Upper lobe of right lung (tissue), 1 donor: ENCODE data around the gene PDCD4. TPM values are rescaled to one million over a fixed set of nuclear protein-coding genes. Genes with fewer than 3 reads are reported as not detected.

Experiments used
- ATAC-seq: fragments of 200-7000 bp; cut with Tn5 transposase; one replicate; pipeline ENCODE4 v1.9.1; 2020; ENCODE audit warnings: mild to moderate bottlenecking, moderate library complexity
- DNase-seq: peaks from one replicate; pipeline ENCODE4 v3.0.0-alpha.2; 2020
- H3K27ac ChIP-seq: fragments of 200-600 bp; one replicate; pipeline ENCODE4 v1.8.0; 2022
- H3K27me3 ChIP-seq: fragments of 200-600 bp; one replicate; pipeline ENCODE4 v1.8.0; 2022; ENCODE audit warnings: mild to moderate bottlenecking
- H3K36me3 ChIP-seq: fragments of 200-600 bp; one replicate; pipeline ENCODE4 v1.8.0; 2022
- H3K4me1 ChIP-seq: fragments of 200-600 bp; one replicate; pipeline ENCODE4 v1.8.0; 2022
- H3K4me3 ChIP-seq: fragments of 200-600 bp; one replicate; pipeline ENCODE4 v1.8.0; 2022; ENCODE audit warnings: mild to moderate bottlenecking
- H3K9me3 ChIP-seq: fragments of 200-600 bp; one replicate; pipeline ENCODE4 v1.8.0; 2022
- CTCF ChIP-seq: fragments of 200-600 bp; IDR thresholded peaks from one replicate; pipeline ENCODE4 v1.8.0; 2022; ENCODE audit warnings: antibody characterized with exemption
- intact Hi-C: fragments of 100-400 bp; cut with DNase I; formaldehyde crosslinking; loops from one replicate; pipeline ENCODE4 v1.11.0; 2022
- total RNA-seq: library from RNA; stranded (reverse); fragmentation: NEBNext Ultra II Directional; extraction: Animal tissue kit (Norgen Biotek cat#: 25700); gene quantifications from one replicate; pipeline ENCODE4 v1.2.1, GENCODE V29; 2021
- donor health status: DM: no; HTN: yes; CAD: no; lungs with severe emphysema.

PDCD4 gene
- total RNA-seq, 1 donor from 2014 or later = 48.6 TPM

- Histone ChIP-seq H3K9me3 (no peaks in the 10 kb centered on the region), H3K4me3 (peak overlapping the region; percentile 89), H3K36me3 (peaks cover 9% of the 10 kb centered on the region), H3K27ac (no peak overlapping the region), H3K27me3 (no peaks in the 10 kb centered on the region), H3K4me1 (peaks cover 21% of the 10 kb centered on the region)
- DNase-seq (no peak), ATAC-seq (no peak)
- no peak for TF ChIP-seq CTCF
- intact Hi-C loops = no loop called here
Measured at GRCh38 chr10:110873951-110874350, 2.2 kb downstream of the PDCD4 start.

- Histone ChIP-seq H3K4me1 (peaks cover 14% of the 10 kb centered on the region), H3K36me3 (peaks cover 14% of the 10 kb centered on the region), H3K9me3 (no peaks in the 10 kb centered on the region), H3K4me3 (no peak overlapping the region), H3K27me3 (no peaks in the 10 kb centered on the region), H3K27ac (no peak overlapping the region)
- no peak for TF ChIP-seq CTCF
- intact Hi-C loops = no loop called here
- DNase-seq = no peak
- no peak for ATAC-seq
Measured at GRCh38 chr10:110876000-110876399, 4.3 kb downstream of the PDCD4 start.

- H3K27ac ChIP-seq = no peak overlapping the region
- H3K4me3 ChIP-seq = no peak overlapping the region
- no peaks in the 10 kb centered on the region for H3K9me3 ChIP-seq
- intact Hi-C loops = no loop called here
- no peak for TF ChIP-seq CTCF
- peaks cover 22% of the 10 kb centered on the region for H3K36me3 ChIP-seq
- peaks cover 11% of the 10 kb centered on the region for H3K4me1 ChIP-seq
- no peak for ATAC-seq
- no peaks in the 10 kb centered on the region for H3K27me3 ChIP-seq
- DNase-seq = no peak
Measured at GRCh38 chr10:110876788-110877187, 5.1 kb downstream of the PDCD4 start.

GRCh38 chr10:110880012-110880411 is 8.3 kb downstream of the PDCD4 start:
- H3K27me3 ChIP-seq = no peaks in the 10 kb centered on the region
- H3K9me3 ChIP-seq = no peaks in the 10 kb centered on the region
- peaks cover 47% of the 10 kb centered on the region for H3K36me3 ChIP-seq
- intact Hi-C loops = no loop called here
- no peak for TF ChIP-seq CTCF
- ATAC-seq = no peak
- H3K4me3 ChIP-seq = no peak overlapping the region
- no peak for DNase-seq
- no peak overlapping the region for H3K27ac ChIP-seq
- no peaks in the 10 kb centered on the region for H3K4me1 ChIP-seq

- H3K4me3 ChIP-seq = no peak overlapping the region
- no peak overlapping the region for H3K27ac ChIP-seq
- H3K4me1 ChIP-seq = peaks cover 3% of the 10 kb centered on the region
- no peaks in the 10 kb centered on the region for H3K27me3 ChIP-seq
- DNase-seq = no peak
- intact Hi-C loops = no loop called here
- ATAC-seq = no peak
- no peaks in the 10 kb centered on the region for H3K9me3 ChIP-seq
- peaks cover 59% of the 10 kb centered on the region for H3K36me3 ChIP-seq
- TF ChIP-seq CTCF = no peak
Measured at GRCh38 chr10:110881247-110881646, 9.5 kb downstream of the PDCD4 start.

- intact Hi-C loops = no loop called here
- Histone ChIP-seq H3K27ac (no peak overlapping the region), H3K27me3 (no peaks in the 10 kb centered on the region), H3K4me3 (no peak overlapping the region), H3K36me3 (peaks cover 63% of the 10 kb centered on the region), H3K9me3 (no peaks in the 10 kb centered on the region), H3K4me1 (peaks cover 3% of the 10 kb centered on the region)
- no peak for TF ChIP-seq CTCF
- DNase-seq (no peak), ATAC-seq (no peak)
Measured at GRCh38 chr10:110881905-110882304, 10.2 kb downstream of the PDCD4 start.
